Measurements from ENCODE around the gene CCDC141.

Gene CCDC141

DNA sequence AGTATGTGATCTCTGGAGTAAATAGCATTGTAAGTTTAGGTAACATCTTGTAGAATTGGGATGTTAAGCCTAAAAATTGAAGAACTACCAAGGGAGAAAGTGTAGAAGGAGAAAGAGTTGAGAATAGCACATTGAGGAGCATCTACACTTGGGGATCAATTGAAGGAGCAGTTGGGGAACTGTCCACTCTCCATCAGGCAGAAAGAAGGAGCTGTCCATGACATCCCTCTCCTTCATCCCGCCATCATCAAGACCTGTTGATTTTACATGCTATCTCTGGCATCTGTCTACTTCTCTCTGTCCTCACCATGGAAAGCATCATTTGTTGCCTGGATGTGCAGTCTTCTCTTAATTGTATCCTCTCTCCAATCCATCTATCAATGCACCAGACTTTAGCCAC, 87.8 kb downstream of the CCDC141 start:
- no peak for DNase-seq

DNA sequence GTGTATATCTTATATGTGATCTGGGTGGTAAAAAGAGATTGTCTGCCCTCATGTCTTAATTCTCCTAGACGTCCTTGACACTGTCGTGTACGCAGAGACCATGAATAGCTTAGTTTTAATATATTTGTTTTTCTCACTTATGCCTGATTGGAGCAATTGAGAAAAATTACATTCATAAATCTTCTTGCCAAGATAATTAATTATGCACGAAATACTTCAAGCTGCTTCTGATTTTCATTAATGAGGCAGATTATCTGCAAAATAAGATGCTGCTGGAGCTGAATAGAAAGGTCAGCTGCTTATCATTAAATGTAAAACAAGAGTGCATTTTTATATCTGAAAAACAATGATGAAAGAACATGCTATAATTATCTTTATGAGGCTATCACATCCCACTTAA, 95.9 kb downstream of the CCDC141 start:
- DNase-seq, result no peak

DNA sequence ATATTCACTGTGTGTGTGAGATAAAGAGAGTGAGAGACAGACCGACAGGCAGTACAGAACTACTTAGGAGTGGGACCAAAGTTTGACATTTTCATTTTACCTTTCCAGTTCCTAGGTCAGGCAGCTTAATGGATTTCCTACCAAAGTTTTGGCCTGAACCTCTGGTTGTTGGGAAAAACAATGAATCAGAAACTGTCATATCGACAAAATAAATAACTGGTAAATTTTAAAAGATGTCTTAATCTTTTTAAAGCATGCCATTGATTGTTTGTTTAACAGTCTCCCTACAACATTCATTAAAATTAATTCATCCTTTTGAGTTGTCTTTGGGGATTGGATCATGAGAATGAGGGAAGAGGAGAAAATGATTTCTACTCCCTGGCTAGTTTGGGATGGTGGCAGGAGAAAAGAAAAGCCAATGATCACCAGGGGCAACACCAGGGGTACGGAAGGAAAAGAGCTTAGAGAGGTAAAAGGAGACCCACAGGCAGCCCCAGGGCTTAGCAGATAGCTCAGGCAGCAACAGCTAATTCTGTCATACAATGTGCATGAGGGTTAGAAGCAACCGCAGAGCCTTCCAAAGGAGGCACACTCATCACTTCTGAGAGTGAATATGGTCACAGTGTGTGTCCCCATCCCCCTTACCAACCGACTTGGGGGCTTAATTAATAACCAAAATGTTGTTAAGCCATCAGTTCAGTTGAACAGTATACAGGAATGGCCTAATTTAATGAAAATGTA, 98.5 kb downstream of the CCDC141 start:
- no peak for DNase-seq

DNA sequence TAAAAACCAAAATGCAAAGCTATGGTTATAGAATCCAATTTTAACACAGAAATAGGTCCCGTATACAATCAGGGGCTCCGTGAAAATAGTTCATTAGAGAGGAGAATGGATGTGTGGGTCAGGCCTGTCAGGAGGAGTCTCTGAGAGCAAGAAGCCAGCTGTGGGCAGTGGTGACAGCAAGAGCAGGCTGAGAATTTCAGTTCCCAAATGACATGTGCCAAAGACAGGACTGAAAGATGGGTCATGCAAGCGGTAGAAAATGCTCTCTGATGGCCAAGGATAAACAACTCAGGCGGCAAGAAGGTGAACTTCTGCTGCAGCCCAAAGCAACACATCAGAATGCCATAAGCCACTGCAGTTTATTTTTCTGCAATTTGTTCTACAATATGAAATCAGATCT, 100.4 kb downstream of the CCDC141 start:
- no peak for DNase-seq

DNA sequence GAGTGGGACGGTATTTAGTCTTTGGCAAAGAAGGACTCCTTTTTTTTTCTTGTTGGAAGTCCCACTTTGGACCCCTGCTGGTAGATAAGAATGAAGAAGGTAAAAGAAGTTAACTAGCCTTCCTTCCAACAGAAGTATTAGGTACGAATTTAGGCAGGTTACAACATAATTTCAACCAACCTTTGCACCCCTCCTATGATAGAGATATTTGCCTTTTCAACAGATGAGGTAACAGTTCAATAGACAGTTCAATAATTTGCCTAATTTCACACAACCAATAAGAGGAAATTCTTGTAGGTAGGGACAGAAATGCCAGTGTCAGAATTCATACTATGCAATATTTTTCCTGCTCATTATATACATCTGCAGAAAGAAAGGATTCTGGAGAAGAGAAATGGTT, 100.8 kb downstream of the CCDC141 start:
- no peak for DNase-seq

DNA sequence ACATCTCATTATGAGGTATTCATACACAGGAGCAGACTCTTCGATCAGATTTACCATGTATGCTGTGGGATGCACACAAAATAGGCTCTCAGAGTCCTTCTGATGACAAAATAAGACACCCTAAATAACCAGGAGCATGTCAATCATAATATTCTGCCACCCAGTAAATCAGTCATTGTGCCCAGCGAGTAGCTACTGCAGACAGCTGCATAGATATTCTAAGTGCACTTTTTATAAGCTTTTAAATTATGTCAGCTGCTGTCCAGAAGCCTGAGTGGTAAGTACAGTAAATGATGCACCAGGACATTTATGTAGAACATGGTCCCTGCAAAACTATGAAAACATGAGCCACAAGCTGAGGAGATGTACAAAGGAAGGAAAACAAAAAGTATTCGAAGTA, 102.9 kb downstream of the CCDC141 start:
- no peak for DNase-seq

- DNase-seq, result no peak
Observed at GRCh38 chr2:178946494-178946893, 103.4 kb downstream of the CCDC141 start.

GRCh38 chr2:178943745-178944144, 106.2 kb downstream of the CCDC141 start:
- DNase-seq, result no peak

- DNase-seq, result no peak
Observed at GRCh38 chr2:178934571-178934970, 115.4 kb downstream of the CCDC141 start.

GRCh38 chr2:178933493-178933892, 116.4 kb downstream of the CCDC141 start:
- DNase-seq, result no peak

- no peak for DNase-seq
Observed at GRCh38 chr2:178928077-178928476, 121.9 kb downstream of the CCDC141 start.

GRCh38 chr2:178927173-178927572, 122.8 kb downstream of the CCDC141 start:
- DNase-seq, result no peak

GRCh38 chr2:178924817-178925216, 125.1 kb downstream of the CCDC141 start:
- DNase-seq, result no peak

DNA sequence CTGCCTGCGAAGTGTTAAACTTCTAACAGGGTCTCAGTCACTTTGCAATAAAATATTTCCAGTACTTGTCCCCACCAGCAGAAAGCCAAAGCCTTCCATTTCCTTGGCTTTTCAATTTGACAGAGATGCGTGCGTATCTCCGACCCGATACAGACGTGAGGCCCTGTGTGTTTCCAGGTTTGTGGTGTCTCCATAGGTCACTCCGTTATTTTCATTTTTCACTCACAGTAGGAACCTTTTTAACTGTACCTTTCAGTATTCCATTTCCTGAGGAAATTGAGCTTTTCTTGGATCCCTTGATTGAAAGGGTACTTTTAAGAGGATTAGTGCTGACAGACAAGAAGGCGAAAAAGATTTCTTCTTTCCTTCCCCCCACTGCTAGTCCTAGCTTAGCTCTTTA, 126.4 kb downstream of the CCDC141 start:
- DNase-seq, result no peak

DNA sequence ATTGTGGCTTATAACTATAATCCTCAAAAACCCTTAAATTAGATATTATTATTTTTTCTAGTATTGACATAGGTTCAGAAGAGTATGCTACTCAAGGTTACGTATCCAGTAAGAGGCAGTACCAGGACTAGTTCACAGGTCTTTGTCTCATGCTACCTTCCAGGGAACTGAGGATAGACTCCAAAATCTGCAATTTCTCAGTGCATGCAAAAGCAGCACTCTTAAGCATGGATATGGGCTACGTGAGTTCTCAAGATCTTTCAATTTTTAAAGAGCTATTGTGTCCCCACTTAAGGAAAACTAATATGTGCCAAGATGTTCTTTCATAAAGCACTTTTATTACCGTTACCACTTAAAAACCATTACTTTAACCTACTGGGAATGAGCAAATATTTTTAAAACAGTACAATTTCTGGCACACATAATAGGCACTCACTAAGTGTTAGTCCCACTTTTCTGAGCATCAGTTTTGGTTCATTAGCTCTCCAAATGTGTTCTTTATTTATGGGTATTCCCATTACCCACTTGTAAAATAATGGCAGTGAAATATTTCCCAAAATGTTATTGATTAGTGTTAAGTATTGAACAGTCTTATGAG, 128.9 kb downstream of the CCDC141 start:
- DNase-seq, result no peak

DNA sequence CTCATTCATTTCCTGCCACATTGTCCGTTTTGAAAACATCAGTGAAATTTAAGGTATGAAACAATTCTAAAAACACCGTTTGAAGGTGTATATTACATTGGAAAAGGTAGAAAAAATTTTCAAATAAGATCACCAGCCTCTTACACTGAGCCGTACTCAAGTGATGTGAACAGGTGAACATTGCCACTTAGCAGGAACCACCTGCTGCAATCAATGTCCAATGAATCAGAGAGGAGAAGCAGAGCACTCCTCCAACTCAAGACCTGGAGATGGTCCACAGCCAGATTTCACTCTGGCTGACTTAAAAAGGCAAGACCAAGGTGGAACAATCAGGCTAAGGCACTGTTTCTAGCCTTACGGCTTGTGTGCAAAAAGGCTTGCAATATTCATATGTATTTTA, 132.4 kb downstream of the CCDC141 start:
- no peak for DNase-seq

DNA sequence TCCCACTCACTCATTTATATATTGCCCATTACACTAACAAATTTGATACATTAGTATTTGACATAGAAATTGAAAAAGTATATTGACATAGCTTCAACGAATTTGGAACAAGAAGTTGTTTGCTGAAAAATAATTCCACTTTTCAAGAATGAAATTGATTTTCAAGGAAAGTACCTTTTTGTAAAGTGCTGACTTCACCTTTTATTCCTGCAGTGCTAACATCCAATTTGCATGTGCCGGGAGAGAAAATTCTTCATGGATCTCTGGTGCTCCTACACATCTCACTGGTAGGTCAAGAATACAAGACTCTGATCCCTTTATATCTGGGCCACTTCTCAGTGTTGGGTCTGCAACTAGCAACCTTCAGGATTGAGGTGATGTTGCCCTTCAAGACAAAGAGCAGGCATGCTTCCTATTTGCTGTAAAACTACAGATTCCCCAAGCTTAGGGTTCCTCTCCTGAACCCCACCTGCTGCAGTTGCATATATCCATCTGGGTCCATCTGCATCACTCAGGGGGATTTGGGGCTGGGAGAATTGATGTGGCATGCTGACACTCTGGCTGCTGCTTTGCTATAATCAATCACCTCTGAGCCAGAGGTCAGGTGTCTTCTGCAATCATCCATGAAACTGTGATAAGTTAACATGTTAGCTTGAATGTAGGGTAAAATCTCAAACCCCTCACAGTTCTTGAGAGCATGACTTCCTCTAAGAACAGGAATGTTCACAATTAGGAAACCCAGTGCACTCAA, 134.3 kb downstream of the CCDC141 start:
- DNase-seq, result no peak

DNA sequence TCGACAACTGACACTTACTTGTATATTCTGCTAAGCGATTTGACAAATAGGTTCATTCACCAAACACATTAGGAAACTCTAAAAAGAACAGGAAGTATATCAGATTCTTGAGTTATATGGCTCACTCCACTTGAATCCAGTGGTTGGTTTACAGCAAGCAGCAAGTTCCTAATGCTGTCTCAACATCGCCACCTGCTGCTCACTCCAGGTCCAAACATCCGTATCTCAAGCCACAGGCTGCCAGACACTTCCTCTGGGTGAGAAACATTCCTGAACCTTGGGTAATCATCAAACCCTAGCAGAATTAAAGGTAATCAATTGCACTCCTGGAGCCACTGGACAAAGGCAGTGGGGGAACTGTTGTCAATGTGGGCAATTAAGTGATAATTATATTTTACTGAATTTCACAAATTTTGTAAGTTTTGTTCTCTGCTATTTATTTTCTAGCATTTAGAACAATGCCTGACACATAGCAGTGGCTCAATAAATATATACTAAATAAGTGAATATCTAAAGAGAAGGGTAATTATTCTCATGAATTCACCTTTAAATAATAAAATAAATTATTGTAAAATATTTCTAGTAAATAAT, 135.6 kb downstream of the CCDC141 start:
- peak; percentile 53 for DNase-seq

- DNase-seq, result no peak
Observed at GRCh38 chr2:178913049-178913441, 136.9 kb downstream of the CCDC141 start.

GRCh38 chr2:178912416-178913048, 137.4 kb downstream of the CCDC141 start:
- DNase-seq, result no peak

GRCh38 chr2:178911039-178911438, 138.9 kb downstream of the CCDC141 start:
- DNase-seq, result no peak

- DNase-seq, result no peak
Observed at GRCh38 chr2:178910005-178910404, 139.9 kb downstream of the CCDC141 start.

- DNase-seq, result no peak
Observed at GRCh38 chr2:178909507-178909906, 140.4 kb downstream of the CCDC141 start.

Measured in NCI-H748 treated with DMSO at 0.1 percent for 48 hours (cell line).